COLO829 (cell line): ENCODE measurements around the gene CHID1.

Experiments
- DNase-seq: peaks from one replicate; pipeline ENCODE4 v3.0.0; 2012; ENCODE audit warnings: low spot score

CHID1 gene

GRCh38 chr11:849951-850774 lies 60.4 kb downstream of the CHID1 start:
- no peak for DNase-seq

- DNase-seq: no peak
Observed at GRCh38 chr11:849104-849824, 61.3 kb downstream of the CHID1 start.

GRCh38 chr11:848380-848931 lies 62.2 kb downstream of the CHID1 start:
- no peak for DNase-seq

- no peak for DNase-seq
Observed at GRCh38 chr11:847876-848275, 62.7 kb downstream of the CHID1 start.

GRCh38 chr11:846496-847098 lies 64.0 kb downstream of the CHID1 start:
- DNase-seq: no peak

GRCh38 chr11:845872-846495 lies 64.6 kb downstream of the CHID1 start:
- DNase-seq: no peak

GRCh38 chr11:844693-845644 lies 65.6 kb downstream of the CHID1 start:
- DNase-seq: peak; percentile 82

- peak; percentile 78 for DNase-seq
Observed at GRCh38 chr11:843818-844692, 66.6 kb downstream of the CHID1 start.

- no peak for DNase-seq
Observed at GRCh38 chr11:843086-843734, 67.4 kb downstream of the CHID1 start.

- peak; percentile 86 for DNase-seq
Observed at GRCh38 chr11:842370-843002, 68.1 kb downstream of the CHID1 start, which contains the start of the genes POLR2L and TSPAN4. Gene POLR2L, minus strand, starts transcription at chr11:842529. Its CDS starts 21 bp downstream, at chr11:842508. Gene TSPAN4, plus strand, starts transcription at chr11:842852. Its CDS starts 7,453 bp downstream, at chr11:850305.

- no peak for DNase-seq
Observed at GRCh38 chr11:841981-842369, 68.6 kb downstream of the CHID1 start.

GRCh38 chr11:839875-840617 lies 70.6 kb downstream of the CHID1 start:
- no peak for DNase-seq

- DNase-seq: no peak
Observed at GRCh38 chr11:839280-839623, 71.4 kb downstream of the CHID1 start.

- no peak for DNase-seq
Observed at GRCh38 chr11:838441-839279, 72.0 kb downstream of the CHID1 start.

- DNase-seq: no peak
Observed at GRCh38 chr11:837990-838307, 72.7 kb downstream of the CHID1 start.

GRCh38 chr11:837189-837989 lies 73.2 kb downstream of the CHID1 start:
- no peak for DNase-seq

- no peak for DNase-seq
Observed at GRCh38 chr11:836700-837099, 73.9 kb downstream of the CHID1 start.
